ENCODE results near the gene TIAM1.

DNA sequence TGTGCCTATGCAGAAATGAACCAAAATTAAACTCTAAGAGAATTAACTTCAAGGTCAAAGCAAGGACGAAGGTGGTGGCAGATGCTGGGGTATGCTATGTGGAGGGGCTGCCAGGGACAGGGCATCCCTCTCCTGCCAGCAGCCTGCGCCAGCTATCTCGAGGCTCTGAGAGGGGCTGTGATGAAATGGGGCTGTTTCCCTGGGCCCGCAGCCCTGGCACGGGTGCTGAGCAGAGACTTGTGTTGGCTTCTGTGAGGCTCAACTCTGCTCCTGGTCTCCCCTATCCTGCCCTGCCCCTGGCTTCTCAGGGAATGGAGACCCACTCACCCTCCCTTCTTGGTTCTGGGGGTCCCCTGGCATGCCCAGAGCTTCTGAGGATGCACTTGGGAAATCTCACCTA is 41.9 kb upstream of the TIAM1 start:
- TF ChIP-seq, protein P1, sequence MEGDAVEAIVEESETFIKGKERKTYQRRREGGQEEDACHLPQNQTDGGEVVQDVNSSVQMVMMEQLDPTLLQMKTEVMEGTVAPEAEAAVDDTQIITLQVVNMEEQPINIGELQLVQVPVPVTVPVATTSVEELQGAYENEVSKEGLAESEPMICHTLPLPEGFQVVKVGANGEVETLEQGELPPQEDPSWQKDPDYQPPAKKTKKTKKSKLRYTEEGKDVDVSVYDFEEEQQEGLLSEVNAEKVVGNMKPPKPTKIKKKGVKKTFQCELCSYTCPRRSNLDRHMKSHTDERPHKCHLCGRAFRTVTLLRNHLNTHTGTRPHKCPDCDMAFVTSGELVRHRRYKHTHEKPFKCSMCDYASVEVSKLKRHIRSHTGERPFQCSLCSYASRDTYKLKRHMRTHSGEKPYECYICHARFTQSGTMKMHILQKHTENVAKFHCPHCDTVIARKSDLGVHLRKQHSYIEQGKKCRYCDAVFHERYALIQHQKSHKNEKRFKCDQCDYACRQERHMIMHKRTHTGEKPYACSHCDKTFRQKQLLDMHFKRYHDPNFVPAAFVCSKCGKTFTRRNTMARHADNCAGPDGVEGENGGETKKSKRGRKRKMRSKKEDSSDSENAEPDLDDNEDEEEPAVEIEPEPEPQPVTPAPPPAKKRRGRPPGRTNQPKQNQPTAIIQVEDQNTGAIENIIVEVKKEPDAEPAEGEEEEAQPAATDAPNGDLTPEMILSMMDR (IDR thresholded peaks at IDR 0.05), result no peak
- no peak for TF ChIP-seq POLR2A (IDR thresholded peaks at IDR 0.05)

Data from right lobe of liver (tissue), 4 donors.